T-helper 9 cell (primary cell): Measurements from ENCODE around the gene ELF3.
"Not testable (repeated sequence)": the region's sequence is repeated elsewhere in the genome, so short reads cannot be mapped to it uniquely, and the experiment has no call there.

Source experiments
- DNase-seq: peaks from one replicate; pipeline ENCODE4 v3.0.0-alpha.2; 2020
- total RNA-seq, 2 donors: gene quantifications; one replicate each; lab custom pipeline; 2026; lab: John Stamatoyannopoulos, UW

Gene ELF3
- total RNA-seq = 0.24 to 0.63 reads per million in 2 donors

DNA sequence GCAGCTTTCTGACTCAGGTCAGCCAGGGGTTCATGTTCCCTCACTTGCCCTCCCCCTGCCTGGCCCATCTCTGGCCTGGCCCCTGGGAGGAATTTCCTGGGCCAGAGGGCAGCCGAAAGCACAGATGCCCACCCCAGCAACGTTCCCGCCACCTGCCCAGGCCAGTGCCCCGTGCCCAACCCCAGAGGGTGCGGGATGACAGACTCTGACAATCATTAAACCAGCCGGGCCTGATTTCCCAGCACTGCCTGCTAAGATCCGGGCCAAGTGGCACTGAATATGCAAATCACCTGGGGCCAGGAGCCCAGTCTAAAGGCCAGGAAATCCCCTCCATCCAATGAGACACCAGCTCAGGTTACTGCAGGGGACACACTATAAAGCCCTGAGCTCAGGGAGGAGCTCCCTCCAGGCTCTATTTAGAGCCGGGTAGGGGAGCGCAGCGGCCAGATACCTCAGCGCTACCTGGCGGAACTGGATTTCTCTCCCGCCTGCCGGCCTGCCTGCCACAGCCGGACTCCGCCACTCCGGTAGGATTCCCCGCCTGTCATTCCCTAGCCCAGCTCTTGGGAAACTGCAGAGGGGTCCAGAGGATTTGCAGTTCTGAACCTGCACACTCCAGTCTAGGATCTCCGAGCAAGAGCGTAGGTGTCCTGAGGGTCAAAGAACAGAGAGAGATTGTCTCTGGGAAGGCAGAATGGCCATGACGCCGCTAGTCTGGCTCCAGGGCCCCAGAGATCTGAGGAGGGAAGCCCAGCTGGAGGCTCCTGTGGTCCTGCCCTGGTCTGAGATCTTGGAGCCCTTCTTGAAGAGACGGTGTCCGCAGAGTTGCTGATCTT is at the start of gene ELF3:
Gene ELF3, plus strand, starts transcription at position 408 of the 836 bp plus-strand sequence. CDS start 550 bp downstream, outside the sequence.
- no peak for DNase-seq

DNA sequence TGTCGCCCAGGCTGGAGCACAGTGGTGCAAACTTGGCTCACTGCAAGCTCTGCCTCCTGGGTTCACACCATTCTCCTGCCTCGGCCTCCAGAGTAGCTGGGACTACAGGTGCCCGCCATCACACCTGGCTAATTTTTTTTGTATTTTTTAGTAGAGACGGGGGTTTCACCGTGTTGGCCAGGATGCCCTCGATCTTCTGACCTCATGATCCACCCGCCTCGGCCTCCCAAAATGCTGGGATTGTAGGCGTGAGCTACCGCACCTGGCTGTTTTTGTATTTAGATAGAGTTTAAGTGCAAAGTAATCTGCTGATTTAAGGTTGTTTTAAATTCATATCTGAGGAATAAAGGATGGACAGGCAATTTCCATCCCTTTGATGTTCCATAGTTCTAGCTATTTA is 48.0 kb upstream of the ELF3 start:
- not testable (repeated sequence) for DNase-seq

DNA sequence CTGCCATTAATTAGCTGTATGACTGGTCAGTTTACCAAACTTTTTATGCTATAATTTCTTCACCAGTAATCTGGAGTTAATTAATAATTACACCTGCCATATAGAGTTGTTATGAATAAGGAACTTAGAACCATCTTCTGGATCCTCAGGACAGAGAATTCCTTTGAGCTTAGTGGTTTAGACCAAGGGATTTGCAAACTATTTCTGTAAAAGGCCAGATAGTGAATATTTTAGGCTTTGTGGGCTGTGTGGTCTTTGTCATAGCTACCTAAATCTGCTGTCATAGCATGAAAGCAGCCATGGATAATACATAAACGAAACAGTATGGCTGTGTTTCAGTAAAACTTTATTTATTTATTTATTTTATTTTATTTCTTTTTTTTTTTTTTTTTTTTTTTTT is 46.1 kb upstream of the ELF3 start:
- no peak for DNase-seq

DNA sequence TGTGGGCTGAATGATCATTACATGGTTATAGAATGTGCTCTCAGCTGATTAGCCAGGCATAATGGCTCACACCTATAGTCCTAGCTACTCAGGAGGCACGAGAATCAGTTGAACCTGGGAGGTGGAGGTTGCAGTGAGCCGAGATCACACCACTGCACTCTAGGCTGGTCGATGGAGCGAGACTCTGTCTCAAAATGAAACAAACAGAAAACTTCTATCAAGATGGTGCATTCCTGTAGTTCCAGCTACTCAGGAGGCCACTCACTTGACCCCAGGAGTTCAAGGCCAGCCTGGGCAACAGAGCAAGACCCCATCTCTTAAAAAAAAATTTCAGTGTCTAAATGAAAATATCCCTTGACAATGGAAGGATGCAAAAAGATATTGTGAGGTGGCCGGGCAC is 44.2 kb upstream of the ELF3 start:
- DNase-seq = no peak

DNA sequence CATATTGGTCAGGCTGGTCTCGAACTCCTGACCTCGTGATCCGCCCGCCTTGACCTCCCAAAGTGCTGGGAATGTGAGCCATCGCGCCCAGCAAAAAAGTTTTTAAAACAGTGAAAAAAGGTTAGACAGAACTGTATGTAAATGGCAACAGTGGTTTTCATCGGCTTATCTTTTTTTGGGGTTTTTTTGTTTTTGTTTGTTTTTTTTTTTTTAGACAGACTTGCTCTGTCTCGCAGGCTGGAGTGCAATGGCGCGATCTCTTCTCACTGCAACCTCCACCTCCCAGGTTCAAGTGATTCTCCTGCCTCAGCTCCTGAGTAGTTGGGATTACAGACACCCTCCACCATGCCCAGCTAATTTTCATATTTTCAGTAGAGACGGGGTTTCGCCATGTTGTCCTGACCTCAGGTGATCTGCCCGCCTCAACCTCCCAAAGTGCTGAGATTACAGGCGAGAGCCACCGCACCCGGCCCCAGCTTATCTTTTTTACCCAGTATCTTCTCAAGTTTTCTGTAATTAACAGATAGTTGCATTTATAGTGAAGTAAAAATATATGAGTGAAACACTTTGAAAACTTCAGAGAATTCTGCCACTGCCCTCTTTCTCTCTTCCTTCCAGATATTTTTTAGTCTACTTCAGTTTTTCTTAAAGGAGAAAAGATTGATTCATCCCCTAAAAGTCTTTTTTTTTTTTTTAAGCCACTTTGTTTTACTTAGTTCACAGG is 42.0 kb upstream of the ELF3 start:
- DNase-seq = no peak

DNA sequence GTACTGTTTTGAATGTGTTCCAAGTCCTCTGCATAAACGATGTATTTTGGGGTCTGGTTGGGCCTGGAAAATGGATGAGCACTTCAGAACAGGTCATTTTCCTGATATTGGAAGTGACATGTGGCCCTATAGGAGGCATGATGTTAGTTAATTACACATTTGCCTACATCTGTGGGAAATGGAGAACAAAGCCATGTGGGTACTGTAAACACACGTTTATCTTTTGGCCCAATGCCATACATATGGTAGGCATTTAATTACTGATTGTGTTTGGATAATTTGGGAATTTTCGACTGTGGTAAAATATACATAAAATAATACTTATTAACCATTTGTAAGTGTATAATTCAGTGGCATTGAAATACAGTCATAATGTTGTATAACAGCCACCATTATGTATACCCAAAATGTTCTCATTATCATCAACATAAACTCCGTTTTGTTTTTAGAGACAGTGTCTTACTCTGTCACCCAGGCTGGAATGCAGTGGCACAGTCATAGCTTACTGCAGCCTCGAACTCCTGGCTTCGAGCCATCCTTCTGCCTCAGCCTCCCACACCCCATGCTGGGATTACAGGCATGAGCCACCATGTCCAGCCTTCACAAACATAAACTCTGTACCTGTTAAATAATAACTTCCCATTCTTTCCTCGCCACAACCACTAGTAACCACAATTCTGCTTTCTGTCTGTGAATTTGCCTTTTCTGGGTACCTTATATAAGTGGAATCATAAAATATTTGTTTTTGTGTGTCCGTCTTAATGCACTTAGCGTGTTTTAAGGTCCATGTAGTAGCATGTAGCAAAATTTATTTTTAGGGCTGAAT is 39.8 kb upstream of the ELF3 start:
- DNase-seq = no peak

DNA sequence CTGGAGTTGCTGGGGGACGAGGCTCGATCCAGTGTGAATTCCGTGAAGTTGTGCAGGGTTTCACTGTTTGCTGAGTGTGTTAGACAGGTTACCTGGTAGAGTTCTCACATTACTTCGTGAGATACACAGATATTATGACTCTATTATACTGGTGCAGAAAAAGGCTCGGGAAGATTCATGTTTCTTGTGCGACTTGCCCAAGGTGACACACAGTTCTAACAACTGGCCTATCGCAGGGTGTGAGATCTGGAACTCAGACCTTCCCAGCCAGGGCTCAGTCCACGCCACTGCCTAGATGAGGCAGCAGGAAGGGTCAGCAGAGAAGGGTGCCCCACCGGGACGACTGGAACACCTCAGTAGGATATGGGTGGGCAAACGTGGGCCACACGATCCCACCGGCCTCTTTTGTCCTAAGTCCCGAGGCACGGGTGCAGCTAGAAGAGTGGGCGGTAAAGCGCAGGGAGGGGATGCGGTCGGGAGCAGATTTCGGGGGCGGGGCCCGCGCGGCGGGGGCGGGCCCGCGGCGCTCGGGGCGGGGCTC is 28.2 kb upstream of the ELF3 start:
- peak; percentile 64 for DNase-seq

DNA sequence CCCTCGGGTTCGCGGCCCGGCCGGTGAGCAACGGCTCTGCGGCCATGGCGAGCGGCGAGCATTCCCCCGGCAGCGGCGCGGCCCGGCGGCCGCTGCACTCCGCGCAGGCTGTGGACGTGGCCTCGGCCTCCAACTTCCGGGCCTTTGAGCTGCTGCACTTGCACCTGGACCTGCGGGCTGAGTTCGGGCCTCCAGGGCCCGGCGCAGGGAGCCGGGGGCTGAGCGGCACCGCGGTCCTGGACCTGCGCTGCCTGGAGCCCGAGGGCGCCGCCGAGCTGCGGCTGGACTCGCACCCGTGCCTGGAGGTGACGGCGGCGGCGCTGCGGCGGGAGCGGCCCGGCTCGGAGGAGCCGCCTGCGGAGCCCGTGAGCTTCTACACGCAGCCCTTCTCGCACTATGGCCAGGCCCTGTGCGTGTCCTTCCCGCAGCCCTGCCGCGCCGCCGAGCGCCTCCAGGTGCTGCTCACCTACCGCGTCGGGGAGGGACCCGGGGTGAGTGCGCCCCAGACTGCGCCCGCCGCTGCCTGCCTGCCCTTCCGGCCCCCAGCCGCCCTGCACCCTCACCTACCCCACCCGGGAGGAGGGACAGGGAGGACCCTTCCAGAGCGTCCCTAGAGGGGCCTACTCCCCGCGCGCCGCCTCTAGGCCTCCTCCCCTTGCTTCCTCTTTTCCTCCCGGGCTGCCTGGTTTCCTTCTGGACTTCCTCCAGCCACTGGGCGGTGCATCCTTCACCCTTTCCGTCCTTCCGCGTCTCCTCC is 27.6 kb upstream of the ELF3 start, which contains the start of gene RNPEP:
Gene RNPEP, plus strand, starts transcription at position 26 of the 757 bp plus-strand sequence. Its CDS starts 19 bp downstream, at position 45.
- DNase-seq = peak; percentile 42

DNA sequence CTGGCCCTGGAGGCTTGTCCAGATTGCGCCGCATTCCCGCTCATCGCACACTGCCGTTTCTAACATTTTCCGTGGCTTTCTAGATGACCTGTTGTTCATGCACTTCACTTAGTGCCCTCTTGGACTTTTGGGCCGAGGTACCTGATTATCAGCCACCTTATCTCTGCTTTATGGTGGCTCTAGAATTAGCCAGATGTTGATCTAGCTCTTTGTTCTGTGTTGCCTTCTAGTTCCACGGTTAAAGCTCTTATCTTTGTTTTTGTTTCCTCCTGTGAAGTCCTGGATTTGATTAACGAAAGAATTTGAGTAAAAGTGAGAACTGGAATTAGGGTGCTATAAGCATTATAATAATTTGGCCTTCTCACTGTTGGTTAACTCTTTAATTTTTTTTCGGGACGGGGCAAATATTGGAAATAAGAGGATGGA is 27.0 kb upstream of the ELF3 start:
- DNase-seq = no peak

DNA sequence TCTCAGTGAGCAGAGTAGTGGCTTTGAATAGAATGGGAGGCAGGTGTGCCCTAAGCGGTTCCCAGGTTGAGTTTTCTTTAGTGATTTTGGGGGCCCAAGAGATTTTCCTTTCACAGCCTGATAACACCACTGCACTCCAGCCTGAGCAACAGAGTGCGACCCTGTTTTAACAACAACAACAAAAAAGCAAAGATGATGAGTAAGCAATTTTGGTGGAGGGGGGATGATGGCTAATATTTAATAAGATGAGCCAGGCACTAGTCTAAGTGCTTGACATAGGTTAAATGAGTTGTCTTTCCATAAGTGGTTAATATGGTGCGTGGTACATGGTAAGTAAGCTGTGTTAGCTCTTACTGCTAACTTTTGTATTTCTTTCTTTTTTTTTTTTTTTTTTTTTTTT is 25.9 kb upstream of the ELF3 start:
- DNase-seq = no peak

DNA sequence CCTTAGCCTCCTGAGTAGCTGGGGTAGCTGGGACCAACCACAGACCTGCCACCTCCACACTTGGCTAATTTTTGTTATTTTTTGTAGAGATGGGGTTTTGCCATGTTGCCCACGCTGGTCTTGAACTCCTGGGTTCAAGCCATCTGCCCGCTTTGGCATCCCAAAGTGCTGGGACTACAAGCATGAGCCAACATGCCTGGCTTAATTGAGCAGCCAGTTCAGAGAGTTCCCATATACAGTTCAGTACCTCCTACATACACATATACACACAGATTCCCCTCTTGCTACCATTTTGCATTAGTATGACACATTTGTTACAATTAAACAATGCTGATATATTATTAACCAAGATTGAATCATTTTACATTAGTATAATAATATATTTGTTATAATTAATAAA is 25.0 kb upstream of the ELF3 start:
- DNase-seq = no peak

DNA sequence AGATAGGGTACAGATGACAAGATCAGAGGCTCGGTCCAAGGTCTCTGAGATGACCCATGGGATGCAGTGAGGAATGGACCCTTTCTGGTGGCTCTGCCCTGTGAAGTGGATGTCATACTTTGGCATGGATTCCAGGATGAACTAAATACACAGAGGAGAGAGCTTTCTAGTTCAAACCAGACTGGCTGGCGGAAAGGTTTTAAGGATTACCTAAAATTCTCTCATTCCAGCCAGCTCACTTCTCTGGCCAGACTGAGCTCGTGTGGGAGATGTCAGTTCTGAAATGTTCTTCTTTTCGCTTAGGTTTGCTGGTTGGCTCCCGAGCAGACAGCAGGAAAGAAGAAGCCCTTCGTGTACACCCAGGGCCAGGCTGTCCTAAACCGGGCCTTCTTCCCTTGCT is 21.8 kb upstream of the ELF3 start:
- DNase-seq = no peak

DNA sequence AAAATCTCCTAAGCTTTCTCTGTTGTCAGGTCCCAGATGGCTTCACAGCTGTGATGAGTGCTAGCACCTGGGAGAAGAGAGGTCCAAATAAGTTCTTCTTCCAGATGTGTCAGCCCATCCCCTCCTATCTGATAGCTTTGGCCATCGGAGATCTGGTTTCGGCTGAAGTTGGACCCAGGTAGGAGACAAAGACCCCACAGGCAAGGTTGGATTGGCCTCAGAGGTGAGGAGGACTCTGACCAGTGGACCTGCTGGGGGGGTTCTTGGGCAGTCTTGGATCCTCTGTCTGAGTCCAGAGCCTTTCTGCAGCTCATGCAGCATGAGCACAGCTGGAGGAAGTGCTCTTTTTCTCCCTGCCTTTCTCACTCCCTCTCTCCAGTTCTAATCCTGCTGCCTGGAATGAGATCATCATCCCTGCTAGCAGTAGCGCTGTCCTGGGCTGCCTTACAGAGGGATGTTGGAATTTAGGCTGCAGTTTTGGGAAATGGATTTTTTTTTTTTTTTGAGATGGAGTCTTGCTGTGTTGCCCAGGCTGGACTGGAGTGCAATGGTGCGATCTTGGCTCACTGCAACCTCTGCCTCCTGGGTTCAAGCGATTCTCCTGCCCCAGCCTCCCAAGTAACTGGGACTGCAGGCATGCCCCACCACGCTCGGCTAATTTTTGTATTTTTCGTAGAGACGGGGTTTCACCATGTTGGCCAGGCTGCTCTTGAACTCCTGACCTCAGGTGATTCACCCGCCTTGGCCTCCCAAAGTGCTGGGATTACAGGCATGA is 20.8 kb upstream of the ELF3 start:
- DNase-seq = no peak

DNA sequence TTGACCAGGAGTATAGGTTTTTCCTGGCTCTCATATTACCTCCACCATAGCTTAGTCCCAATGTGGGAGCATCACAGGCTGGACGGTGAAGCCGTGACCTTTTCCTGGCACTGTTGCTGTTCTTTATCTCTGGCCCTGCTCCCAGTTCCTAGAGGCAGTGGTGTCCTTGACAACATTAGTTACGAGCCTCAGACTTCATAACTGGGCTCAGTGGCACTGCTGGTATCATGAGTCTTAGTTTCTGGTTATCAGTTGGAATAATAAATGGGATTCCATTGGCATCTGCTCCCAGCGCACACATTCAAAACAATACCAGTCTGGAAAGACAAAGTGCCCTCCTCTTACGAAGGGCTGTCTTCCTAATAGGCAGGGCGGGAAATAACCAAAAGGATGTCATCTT is 20.0 kb upstream of the ELF3 start:
- DNase-seq = no peak

DNA sequence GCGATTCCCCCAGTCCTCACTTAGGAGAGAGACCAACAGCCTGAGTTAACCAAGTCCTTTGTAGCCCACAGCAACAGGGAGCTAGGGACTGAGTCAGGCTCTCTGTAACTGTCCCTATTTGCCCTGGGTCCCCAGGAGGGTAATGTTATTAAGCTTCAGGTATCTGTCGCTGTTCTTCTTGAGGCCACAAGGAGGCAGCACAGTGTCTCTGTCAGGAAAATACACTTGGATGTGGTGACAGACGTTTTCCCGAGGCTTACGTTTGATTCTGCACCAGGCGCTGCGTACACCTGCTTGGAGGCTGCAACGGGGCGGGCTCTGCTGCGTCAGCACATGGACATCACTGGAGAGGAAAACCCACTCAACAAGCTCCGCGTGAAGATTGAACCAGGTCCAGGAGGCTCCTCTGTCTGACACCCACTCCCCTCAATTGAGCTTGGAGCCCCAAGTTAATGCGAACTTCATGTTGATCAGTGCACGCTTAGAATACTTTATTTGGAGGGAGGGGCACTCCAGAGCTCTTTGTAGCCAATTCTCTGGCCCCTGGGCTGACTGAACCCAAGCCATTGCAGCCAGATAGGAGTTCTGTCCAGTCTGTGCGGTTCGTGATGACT is 10.7 kb upstream of the ELF3 start:
- no peak for DNase-seq

DNA sequence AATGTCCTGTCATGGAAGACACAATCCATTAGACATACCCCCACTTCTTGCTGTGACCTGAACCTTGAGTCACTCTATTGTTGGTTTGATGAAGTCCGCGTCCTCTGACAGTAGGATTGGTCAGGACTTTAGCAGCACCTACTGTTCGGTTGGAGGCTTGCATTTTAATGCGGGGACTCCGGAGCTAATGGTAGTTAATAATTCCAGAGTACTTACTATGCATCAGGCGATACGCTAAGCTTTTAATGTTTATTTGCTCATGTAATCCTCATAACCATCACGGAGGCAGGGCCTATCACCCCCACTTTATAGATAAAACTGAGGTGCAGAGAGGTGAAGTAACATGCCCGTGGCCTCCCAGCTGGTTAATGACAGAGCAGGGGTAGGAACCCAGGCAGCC is 7.9 kb upstream of the ELF3 start:
- no peak for DNase-seq

DNA sequence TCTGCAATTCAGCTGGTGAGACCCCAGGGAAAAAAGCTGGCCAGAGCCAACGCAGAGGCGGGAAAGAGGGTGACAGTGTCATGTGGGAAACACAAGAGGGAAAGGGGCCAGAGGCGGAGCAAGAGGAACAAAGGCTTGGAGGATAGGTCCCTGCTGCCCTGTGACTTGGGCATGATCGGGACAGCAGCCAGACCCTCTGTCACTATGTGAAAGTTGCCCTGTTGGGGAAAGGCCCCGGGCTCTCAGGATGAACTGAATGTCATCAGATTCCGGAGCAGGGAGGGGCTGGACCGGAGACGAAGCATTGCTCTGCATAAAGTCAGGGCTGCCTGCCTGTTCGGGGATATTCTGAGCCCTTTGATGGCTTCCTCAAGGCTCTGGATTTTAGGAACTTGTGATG is 5.7 kb upstream of the ELF3 start:
- DNase-seq = no peak

DNA sequence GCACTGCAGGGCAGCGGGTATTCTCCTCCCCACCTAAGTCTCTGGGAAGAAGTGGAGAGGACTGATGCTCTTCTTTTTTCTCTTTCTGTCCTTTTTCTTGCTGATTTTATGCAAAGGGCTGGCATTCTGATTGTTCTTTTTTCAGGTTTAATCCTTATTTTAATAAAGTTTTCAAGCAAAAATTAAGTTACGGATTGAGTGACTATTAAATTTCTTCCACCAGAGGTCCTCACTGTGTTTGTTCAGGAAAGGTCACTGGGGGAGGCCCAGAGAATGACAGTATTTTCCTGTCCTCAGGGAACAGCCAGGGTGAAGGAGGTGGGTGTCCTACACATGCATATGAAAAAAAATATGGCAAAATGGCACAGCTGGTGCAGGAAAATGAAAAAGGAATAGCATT is 4.4 kb upstream of the ELF3 start:
- DNase-seq = no peak

DNA sequence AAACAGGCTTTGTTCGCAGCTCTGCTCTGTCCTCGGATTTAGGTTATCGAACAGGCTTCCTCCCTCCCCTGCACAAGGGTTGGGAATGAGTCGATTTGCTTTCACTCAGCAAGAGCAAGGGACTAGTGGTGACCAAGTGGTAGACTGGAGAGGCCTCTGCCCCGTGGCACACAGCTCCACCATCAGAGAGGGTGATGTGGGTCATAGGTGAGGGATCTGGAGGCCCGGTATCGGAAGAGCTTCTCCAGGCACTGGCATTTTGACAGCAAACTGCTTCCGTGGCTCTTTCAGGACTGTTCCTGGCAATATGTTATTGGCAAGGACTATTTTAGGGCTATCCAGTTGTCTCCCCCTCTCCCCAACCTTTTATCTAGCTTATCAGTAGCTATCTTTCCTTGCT is 3.1 kb upstream of the ELF3 start:
- no peak for DNase-seq

DNA sequence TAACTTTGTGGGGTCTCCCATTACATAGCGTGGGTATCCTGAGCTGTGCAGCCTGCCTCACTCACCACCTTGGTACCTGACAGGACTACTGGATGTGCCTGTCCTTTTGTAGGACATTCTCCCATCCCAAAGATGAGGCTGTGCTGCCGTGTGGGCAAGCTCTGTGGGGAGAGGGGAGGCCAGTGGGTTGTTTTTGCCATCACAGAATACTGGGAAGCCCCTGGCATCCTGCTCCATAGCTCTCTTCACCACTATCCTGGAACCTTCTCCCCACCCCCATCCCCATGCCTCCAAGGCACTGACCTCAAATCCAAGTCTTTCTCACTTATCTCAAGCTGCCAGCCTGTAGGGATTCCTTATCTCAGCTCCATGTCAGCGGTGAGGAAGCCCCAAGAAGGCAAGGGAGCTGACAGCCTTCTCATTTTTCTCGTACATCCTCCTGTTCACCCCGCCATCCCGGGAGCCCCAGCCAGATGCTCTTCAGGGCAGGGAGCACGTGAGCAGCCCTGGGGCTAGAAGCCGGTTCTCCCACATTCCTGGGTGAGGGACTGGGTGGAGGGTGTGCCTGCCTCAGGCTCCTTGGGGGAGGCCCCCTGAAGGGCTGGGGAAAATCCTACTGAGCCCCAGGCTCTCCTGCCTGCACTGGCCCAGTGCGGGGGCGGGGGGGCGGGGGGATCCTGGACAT is 2.4 kb upstream of the ELF3 start:
- no peak for DNase-seq
